ENCODE results near the gene SPATS2. TPM values are rescaled to one million over a fixed set of nuclear protein-coding genes. Genes with fewer than 3 reads are reported as not detected.
A peak's percentile ranks its signal among the peaks of the same experiment; 100 is the strongest.
"Not testable (repeated sequence)": the region's sequence is repeated elsewhere in the genome, so short reads cannot be mapped to it uniquely, and the experiment has no call there.

The SPATS2 gene
- polyA plus RNA-seq, 1 experiment, result 100 TPM

GRCh38 chr12:49417558-49417957 is 50.3 kb downstream of the SPATS2 start:
- no peak for DNase-seq (ENCODE audit: low read depth, low spot score)
- H3K9me3 ChIP-seq (ENCODE audit: control insufficient read depth, insufficient read depth, low read length), result no peaks in the 10 kb centered on the region
- POLR2A ChIA-PET, result no interaction called here
- H3K27ac ChIP-seq (ENCODE audit: low read depth, low read length), result no peak overlapping the region
- CTCF ChIA-PET, result interaction anchor here (1.1 kb wide), 1 partner anchor 96 kb away, joined by 3 read pairs; no protein-coding TSS in a partner anchor
- no peak overlapping the region for H3K4me3 ChIP-seq (ENCODE audit: low read depth, low read length)
- TF ChIP-seq CTCF (IDR thresholded peaks at IDR 0.05; ENCODE audit: low read depth, low read length), result no peak
- no peaks in the 10 kb centered on the region for H3K27me3 ChIP-seq (ENCODE audit: control insufficient read depth, insufficient read depth, low read length)

- no peak overlapping the region for H3K4me3 ChIP-seq (ENCODE audit: low read depth, low read length)
- no peaks in the 10 kb centered on the region for H3K27me3 ChIP-seq (ENCODE audit: control insufficient read depth, insufficient read depth, low read length)
- H3K9me3 ChIP-seq (ENCODE audit: control insufficient read depth, insufficient read depth, low read length), result no peaks in the 10 kb centered on the region
- ChIA-PET CTCF (interaction anchor here (0.6 to 1.1 kb wide), 2 partner anchors 11 to 94 kb away, joined by 6 to 8 read pairs; no protein-coding TSS in a partner anchor), POLR2A (no interaction called here)
- no peak for DNase-seq (ENCODE audit: low read depth, low spot score)
- no peak overlapping the region for H3K27ac ChIP-seq (ENCODE audit: low read depth, low read length)
- no peak for TF ChIP-seq CTCF (IDR thresholded peaks at IDR 0.05; ENCODE audit: low read depth, low read length)
These were observed 53.3 kb downstream of the SPATS2 start for GRCh38 chr12:49420556-49420955.

GRCh38 chr12:49422114-49422513 is 54.9 kb downstream of the SPATS2 start:
- ChIA-PET POLR2A (no interaction called here), CTCF (interaction anchor here (1.1 kb wide), 1 partner anchor 65 kb away, joined by 5 read pairs; no protein-coding TSS in a partner anchor)
- Histone ChIP-seq H3K27ac (ENCODE audit: low read depth, low read length) (no peak overlapping the region), H3K27me3 (ENCODE audit: control insufficient read depth, insufficient read depth, low read length) (no peaks in the 10 kb centered on the region), H3K9me3 (ENCODE audit: control insufficient read depth, insufficient read depth, low read length) (no peaks in the 10 kb centered on the region), H3K4me3 (ENCODE audit: low read depth, low read length) (no peak overlapping the region)
- TF ChIP-seq CTCF (IDR thresholded peaks at IDR 0.05; ENCODE audit: low read depth, low read length), result no peak
- DNase-seq (ENCODE audit: low read depth, low spot score), result no peak

GRCh38 chr12:49428793-49429192 is 61.5 kb downstream of the SPATS2 start:
- H3K9me3 ChIP-seq (ENCODE audit: control insufficient read depth, insufficient read depth, low read length), result no peaks in the 10 kb centered on the region; the same call in 1 of the 2 replicates
- no peak overlapping the region for H3K4me3 ChIP-seq (ENCODE audit: low read depth, low read length)
- H3K27me3 ChIP-seq (ENCODE audit: control insufficient read depth, insufficient read depth, low read length), result no peaks in the 10 kb centered on the region
- peak; percentile 24 for DNase-seq (ENCODE audit: low read depth, low spot score)
- ChIA-PET CTCF (interaction anchor here (0.8 to 1.1 kb wide), 2 partner anchors 70 to 86 kb away, joined by 3 to 4 read pairs; no protein-coding TSS in a partner anchor), POLR2A (interaction anchor here (0.7 kb wide), 1 partner anchor 49 kb away, joined by 3 read pairs; no protein-coding TSS in a partner anchor)
- H3K27ac ChIP-seq (ENCODE audit: low read depth, low read length), result peak overlapping the region; percentile 41
- no peak for TF ChIP-seq CTCF (IDR thresholded peaks at IDR 0.05; ENCODE audit: low read depth, low read length)

- DNase-seq (ENCODE audit: low read depth, low spot score), result no peak
- no peaks in the 10 kb centered on the region; the same call in 1 of the 2 replicates for H3K9me3 ChIP-seq (ENCODE audit: control insufficient read depth, insufficient read depth, low read length)
- H3K4me3 ChIP-seq (ENCODE audit: low read depth, low read length), result no peak overlapping the region
- no peak for TF ChIP-seq CTCF (IDR thresholded peaks at IDR 0.05; ENCODE audit: low read depth, low read length)
- CTCF ChIA-PET, result no interaction called here
- POLR2A ChIA-PET, result no interaction called here
- H3K27ac ChIP-seq (ENCODE audit: low read depth, low read length), result no peak overlapping the region
- H3K27me3 ChIP-seq (ENCODE audit: control insufficient read depth, insufficient read depth, low read length), result no peaks in the 10 kb centered on the region
These were observed 65.4 kb downstream of the SPATS2 start for GRCh38 chr12:49432616-49433015.

GRCh38 chr12:49436799-49437198 is 69.5 kb downstream of the SPATS2 start:
- POLR2A ChIA-PET; H3K27me3 ChIP-seq (ENCODE audit: control insufficient read depth, insufficient read depth, low read length); H3K27ac ChIP-seq (ENCODE audit: low read depth, low read length); DNase-seq (ENCODE audit: low read depth, low spot score); CTCF ChIA-PET; H3K4me3 ChIP-seq (ENCODE audit: low read depth, low read length); H3K9me3 ChIP-seq (ENCODE audit: control insufficient read depth, insufficient read depth, low read length): not testable (repeated sequence)
